ENCODE measurements around the gene BAK1.
"Not testable (repeated sequence)": the region's sequence is repeated elsewhere in the genome, so short reads cannot be mapped to it uniquely, and the experiment has no call there.

Gene BAK1

DNA sequence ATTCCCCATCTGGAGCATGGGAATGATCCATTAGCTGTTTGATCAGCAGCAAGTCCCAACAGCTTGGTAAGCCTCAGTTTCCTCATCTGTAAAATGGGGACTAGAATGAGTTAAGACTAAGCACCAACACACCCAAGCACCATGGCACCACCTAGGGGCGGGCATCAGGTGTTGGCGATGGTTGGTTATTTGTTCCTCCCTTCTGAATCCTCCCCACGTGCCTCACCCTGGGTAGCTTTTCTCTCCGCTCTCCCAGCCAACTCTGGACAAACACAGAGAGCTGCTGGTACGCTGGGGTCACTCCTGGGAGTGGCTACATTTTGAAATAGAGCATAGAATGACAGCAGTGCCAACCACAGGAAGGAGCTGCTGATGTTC is 27.7 kb upstream of the BAK1 start:
- peak in 1 of 2 donors; percentile 27 for DNase-seq

- no peak for DNase-seq
Measured at GRCh38 chr6:33607126-33607783, 27.2 kb upstream of the BAK1 start.

- no peak for DNase-seq
Measured at GRCh38 chr6:33606642-33607041, 26.6 kb upstream of the BAK1 start.

- DNase-seq: peak; percentile 60 to 68
Measured at GRCh38 chr6:33604941-33605854, 25.1 kb upstream of the BAK1 start.

GRCh38 chr6:33602180-33602579 is 22.1 kb upstream of the BAK1 start:
- no peak for DNase-seq

GRCh38 chr6:33600761-33601160 is 20.7 kb upstream of the BAK1 start:
- DNase-seq: no peak

DNA sequence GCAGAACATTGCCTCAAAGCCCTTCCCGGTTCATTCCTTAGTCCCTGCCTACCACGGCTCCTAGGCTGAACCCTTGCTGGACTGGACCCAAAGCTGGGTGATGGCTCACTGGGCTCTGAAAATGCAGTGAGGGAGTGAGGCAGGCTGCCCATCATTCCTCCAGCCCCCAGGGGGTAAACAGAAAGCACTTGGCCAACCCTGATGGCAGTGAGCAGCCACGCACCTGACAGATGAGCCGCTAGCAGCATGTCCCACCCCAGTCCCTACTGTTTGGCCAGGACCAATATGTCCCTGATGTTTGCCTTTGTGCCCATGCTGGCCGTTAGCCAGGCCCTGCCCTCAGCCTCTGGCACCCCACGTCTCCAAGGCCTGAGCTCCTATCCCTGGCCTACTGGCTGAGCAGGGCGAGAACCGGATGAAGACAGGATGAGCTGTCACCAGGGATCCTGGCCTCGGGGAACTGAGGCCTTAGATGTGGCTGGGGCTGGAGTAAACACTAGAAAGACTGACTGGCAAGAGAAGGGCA is 19.4 kb upstream of the BAK1 start:
- DNase-seq: no peak

DNA sequence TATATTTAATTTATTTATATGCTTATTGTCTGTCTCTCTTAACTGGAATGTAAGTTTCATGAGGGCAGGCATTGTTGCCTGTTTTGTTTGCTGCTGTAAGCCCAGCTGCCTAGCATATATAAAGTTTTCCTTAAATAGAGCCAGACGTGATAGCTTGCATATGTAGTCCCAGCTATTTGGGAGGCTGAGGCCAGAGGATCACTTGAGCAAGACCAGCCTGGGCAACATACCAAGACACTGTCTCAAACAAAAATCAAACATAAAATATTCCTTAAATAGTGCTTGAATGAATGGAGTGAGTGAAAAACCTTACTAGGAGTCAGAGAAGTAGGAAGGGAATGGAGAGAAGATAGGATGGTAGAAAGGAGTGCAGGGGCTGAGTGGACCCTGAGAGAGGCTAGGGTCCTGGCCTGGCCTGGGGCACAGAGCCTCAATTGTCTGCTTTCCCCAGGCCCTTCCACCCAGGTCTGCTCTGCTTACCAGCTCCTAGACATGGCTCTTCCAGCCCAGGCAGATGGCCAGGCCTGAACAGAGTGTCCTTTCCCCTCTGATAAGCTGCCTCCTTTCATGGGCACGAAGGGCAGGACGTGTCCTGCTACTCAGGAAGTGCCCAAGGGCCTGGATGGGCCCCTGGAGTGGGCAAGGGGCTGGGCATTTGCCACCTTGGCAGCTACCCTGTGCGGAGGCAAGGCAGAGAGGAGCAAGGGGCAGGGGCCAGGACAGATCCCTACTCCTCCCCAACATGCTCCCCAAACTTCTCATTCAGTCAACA is 17.7 kb upstream of the BAK1 start:
- no peak for DNase-seq

GRCh38 chr6:33596894-33597293 is 16.8 kb upstream of the BAK1 start:
- not testable (repeated sequence) for DNase-seq

DNA sequence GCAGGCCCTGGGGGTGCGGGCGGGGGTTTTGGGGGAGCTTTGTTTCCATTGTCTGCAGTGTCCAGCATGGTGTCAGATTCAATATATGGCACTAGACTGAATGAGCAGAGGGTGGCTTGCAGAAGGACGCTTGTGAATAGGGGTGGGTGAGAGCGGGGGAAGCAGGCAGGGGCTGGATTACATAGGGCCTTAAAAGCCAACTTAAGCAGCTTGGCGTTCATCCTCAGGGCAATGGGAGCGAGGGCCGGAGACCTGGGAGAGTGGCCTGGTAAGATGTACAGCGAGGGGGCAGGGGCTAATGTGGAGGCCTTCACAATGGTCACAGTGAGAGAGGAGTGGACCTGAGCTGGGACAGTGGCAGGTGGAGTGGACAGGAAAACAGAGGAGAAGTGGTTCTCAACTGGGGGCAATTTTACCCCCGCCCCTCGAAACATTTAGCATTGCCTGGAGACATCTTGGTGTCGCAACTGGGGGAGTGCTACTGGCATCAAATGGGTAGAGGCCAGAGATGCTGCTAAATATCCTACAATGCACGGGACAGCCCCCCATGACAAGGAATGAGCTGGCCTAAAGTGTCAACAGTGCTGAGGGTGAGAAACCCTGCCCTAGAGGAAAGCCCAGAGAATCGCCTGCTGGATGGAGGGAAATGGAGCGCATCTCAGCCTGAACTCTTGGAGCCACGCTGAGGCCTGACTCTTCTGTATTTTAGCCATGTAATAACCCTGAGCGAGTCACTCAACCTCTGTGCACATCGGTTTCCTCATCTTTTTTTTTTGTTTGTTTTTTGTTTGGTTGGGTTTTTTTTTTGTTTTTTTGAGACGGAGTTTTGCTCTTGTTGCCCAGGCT is 15.1 kb upstream of the BAK1 start:
- DNase-seq: no peak

- DNase-seq: no peak
Measured at GRCh38 chr6:33593414-33593727, 13.3 kb upstream of the BAK1 start.

- no peak for DNase-seq
Measured at GRCh38 chr6:33592595-33593413, 12.7 kb upstream of the BAK1 start.

DNA sequence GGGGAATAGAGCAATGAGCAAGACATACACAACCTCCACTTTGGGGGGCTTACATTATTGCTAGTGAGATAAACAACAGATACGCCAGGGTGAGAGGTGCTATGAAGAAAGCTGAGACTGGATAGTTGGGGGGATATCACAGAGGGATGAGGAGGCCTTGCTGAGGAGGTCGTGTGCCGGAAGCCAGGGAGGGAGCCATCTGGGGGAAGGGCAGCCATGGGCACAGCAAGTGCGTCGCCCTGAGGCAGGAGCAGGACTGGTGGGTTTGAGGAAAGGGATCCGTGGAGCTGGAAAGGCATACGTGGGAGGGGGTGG is 12.2 kb upstream of the BAK1 start:
- no peak for DNase-seq

GRCh38 chr6:33591424-33592032 is 11.5 kb upstream of the BAK1 start:
- no peak for DNase-seq

- DNase-seq: no peak
Measured at GRCh38 chr6:33590531-33591198, 10.6 kb upstream of the BAK1 start.

DNA sequence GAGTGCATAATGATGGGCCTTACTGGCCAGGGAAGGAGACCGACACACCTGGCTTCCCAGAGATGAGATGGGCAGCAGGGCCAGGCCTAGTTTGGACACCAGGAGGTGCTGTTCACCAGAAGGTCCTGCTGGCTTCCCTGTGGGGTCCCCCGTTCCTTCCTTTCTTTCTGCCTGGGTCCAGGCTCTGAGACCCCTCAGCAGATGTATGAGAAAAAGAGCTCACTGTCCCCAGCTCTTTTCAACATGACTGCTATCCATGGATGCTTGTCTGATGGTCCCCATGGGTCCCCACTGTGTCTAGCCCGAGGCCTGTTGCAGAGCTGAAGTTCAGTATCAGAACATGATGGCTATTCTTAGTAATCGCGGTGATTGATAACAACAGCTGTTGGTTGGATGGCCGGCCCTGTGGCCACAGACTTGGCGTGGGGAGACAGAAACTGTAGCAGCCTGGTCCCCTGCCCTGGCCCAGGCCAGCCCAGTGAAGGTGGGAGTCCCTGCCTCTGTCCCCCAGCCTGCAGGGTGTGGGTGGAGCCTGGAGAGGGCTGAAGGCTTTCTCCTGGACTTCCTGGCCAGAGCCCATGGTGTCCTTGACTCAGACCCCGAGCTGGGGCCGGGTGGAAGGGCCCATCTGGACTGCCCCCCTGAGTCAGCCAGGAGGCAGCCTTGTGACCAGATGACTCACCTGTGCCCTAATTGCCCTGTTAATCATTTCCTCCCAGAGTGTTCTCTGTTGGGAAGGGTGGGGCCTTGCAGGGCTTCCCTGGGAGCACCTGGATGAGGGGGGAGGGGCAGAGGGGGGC is 9.9 kb upstream of the BAK1 start:
- DNase-seq: no peak

DNA sequence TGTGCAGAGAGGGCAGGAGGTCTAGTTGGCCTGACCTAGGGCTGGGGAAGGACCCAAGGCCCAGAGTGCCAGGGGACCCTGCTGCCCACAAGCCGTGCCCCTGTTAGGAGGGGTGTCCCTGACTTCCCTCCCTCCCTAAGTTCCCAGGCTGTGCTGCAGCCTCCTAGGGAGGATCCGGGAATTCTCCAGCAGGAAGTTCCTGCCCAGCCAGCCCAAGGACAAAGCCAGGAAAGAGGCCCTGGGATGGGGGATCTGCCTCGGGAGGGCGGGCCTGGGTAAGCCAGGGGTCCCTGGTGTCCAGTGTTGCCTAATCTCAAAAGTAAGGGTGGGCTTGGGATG is 9.3 kb upstream of the BAK1 start:
- DNase-seq: no peak

DNA sequence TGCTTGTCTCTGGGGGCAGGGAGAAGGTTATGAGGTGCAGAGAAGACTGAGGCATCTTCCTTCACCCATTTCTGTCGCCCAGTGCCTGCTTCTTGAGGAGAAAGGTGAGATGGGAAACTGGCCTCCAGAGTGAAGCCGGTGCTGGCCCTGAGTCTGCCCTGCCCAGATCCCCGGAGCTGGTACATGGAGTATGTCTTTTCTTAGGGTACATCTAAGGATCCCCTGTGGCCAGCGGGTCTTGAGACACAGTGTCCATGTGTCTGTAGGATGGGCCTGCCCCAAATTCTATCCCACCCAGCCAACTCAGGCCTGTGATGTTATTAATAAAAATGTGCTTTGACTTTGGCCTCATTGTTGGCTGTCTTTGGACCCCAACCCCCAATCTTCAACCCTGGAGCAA is 8.8 kb upstream of the BAK1 start:
- no peak for DNase-seq

DNA sequence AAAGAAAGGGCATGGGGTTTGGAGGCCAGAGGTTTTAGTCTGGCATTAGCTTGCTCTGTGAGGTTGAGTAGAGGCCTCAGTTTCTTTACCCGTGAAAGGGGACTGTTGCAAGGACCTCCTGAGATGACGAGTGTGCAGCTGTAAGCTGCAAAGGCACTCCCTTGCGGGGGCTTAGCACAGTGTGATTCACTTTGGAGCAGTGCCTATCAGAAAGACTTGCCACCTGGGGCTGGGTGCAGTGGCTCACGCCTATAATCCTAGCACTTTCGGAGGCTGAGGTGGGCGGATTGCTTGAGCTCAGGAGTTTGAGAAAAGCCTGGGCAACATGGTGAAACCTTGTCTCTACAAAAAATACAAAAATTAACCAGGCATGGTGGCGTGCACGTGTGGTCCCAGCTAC is 7.5 kb upstream of the BAK1 start:
- no peak for DNase-seq

DNA sequence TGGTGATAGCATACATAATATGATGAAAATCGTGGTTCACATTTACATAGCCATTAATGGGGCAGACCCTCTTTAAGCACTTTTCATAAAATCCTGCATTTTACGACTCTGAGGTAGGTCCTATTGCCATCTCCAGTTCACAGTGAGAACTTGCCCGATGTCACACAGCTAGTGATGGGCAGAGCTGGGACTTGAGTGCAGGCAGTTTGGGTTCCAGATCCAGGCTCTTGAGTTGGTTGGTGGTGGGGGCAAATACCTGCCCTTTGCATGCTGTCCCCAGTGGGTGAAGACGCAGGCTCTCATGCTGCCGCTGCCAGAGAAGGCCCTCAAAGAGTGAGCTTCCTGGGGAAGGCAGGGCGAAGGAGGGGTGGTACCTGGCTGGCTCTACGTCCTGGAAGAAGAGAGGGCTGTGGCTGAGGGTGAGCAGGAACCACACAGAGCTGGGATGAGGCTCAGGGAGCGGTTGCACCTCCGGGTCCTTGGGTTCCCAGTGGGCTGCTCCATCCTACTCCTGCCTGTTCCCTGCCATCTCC is 6.1 kb upstream of the BAK1 start:
- DNase-seq: no peak

All from inflammatory macrophage (primary cell).